Ovary (tissue), 3 donors: ENCODE measurements around the gene HAVCR1.

Experiments
- CTCF ChIP-seq, 3 donors: fragments of 450-650 bp in 2 of 3; fragments of 200-600 bp in 1 of 3; IDR thresholded peaks; one replicate each; pipeline versions ENCODE4 v1.5.1 to v1.8.0; 2016 to 2022; ENCODE audit warnings: antibody characterized with exemption in 3 of 3, mild to moderate bottlenecking in 1 of 3
- EP300 ChIP-seq: sonication (generic); formaldehyde crosslinking; IDR thresholded peaks from one replicate; pipeline ENCODE4 v1.6.1; 2017; ENCODE audit warnings: antibody characterized with exemption
- POLR2A ChIP-seq: fragments of 450-650 bp; IDR thresholded peaks from one replicate; pipeline ENCODE4 v1.6.1; 2017; ENCODE audit warnings: antibody characterized with exemption, mild to moderate bottlenecking, moderate library complexity
- donor health status: DM: no; HTN: no; CAD: no.

GRCh38 chr5:157059891-157060290, 975 bp upstream of the HAVCR1 start:
- TF ChIP-seq CTCF (IDR thresholded peaks at IDR 0.05) (no peak), POLR2A (no peak), EP300 (no peak)
